ENCODE data around the gene PTCRA.
"Not testable (repeated sequence)": the region's sequence is repeated elsewhere in the genome, so short reads cannot be mapped to it uniquely, and the experiment has no call there.

Gene PTCRA, protein sequence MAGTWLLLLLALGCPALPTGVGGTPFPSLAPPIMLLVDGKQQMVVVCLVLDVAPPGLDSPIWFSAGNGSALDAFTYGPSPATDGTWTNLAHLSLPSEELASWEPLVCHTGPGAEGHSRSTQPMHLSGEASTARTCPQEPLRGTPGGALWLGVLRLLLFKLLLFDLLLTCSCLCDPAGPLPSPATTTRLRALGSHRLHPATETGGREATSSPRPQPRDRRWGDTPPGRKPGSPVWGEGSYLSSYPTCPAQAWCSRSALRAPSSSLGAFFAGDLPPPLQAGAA

DNA sequence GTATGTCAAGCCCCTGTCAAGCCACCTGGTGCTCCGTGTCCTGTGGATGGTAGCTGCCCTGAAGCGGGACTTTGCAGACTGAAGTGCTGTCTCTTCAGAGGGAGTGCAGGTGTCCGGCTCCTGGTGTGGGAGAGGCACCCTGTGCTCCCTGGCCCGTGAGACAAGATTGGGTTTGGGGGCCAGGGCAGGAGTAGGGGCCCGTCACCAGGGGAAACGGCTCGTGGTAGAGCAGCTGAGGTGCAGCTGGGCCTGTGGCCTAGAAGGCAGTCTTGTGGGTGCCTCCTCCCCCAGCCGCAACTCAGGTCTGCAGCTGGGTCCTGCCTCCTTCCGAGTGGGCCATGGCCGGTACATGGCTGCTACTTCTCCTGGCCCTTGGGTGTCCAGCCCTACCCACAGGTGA is at the start of gene PTCRA:
Gene PTCRA, plus strand, starts transcription at position 322 of the 400 bp plus-strand sequence. Its CDS starts 17 bp downstream, at position 339.
- in situ Hi-C loops (cut with MboI; ENCODE audit: low pct_unique_long_range_greater_than_20kb, low sequenced_read_pairs, unreplicated experiment): no loop called here
- TF ChIP-seq, protein P1, sequence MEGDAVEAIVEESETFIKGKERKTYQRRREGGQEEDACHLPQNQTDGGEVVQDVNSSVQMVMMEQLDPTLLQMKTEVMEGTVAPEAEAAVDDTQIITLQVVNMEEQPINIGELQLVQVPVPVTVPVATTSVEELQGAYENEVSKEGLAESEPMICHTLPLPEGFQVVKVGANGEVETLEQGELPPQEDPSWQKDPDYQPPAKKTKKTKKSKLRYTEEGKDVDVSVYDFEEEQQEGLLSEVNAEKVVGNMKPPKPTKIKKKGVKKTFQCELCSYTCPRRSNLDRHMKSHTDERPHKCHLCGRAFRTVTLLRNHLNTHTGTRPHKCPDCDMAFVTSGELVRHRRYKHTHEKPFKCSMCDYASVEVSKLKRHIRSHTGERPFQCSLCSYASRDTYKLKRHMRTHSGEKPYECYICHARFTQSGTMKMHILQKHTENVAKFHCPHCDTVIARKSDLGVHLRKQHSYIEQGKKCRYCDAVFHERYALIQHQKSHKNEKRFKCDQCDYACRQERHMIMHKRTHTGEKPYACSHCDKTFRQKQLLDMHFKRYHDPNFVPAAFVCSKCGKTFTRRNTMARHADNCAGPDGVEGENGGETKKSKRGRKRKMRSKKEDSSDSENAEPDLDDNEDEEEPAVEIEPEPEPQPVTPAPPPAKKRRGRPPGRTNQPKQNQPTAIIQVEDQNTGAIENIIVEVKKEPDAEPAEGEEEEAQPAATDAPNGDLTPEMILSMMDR (IDR thresholded peaks at IDR 0.05; ENCODE audit: extremely low read depth, insufficient read depth, missing control alignments): no peak
- DNase-seq (ENCODE audit: low spot score): peak; percentile 50

DNA sequence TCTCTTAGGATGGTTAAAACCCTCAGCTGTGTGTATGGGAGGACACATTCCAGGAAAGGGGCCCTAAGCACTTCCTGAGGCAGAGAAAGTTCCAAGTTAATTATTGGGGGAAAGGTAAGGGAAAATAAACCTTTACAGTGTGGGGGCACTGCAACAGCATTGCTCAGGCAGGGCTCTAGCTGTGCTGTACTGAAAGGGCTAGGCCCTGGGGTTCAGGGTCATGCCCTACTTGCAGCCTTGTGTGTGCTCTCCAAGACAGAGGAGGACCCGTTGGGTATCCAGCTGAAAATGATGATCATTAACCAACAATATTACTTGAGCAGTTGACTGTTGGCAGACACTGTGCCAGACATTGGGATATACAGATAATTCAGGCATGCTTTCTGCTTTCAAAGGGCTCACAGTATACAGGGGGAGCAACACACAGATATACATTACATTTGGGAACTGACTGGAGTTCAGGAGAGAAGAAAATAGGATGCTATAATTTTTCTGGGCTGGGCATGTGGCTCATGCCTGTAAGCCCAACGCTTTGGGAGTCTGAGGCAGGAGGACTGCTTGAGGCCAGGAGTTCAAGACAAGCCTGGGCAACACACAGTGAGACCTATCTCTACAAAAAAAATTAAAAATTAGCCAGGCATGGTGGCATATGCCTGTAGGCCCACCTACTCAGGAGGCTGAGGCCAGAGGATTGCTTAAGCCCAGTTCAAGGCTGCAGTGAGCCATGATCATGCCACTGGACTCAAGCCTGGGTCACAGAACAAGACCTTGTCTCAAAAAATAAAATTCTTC is 45.5 kb upstream of the PTCRA start:
- TF ChIP-seq, protein P1 (IDR thresholded peaks at IDR 0.05; ENCODE audit: extremely low read depth, insufficient read depth, missing control alignments): no peak
- in situ Hi-C loops (cut with MboI; ENCODE audit: low pct_unique_long_range_greater_than_20kb, low sequenced_read_pairs, unreplicated experiment): no loop called here
- no peak for DNase-seq (ENCODE audit: low spot score)

DNA sequence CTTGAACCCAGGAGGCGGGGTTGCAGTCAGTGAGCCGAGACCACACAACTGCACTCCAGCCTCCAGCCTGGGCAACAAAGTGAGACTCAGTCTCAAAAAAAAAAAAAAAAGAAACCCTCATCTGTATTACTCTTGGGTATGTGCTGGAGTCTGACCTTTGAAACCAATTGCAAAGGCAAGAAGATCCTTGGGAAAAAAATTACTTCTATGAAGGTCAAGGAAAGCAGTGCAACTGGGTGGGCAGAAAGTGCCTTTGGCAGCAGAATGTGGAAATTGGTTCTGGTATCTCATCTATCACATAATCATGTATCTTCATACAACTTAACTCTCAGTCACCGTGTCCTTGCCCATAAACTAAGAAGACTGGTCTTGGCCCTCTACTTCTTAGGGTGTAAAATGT is 44.1 kb upstream of the PTCRA start:
- in situ Hi-C loops (cut with MboI; ENCODE audit: low pct_unique_long_range_greater_than_20kb, low sequenced_read_pairs, unreplicated experiment): no loop called here
- TF ChIP-seq, protein P1 (IDR thresholded peaks at IDR 0.05; ENCODE audit: extremely low read depth, insufficient read depth, missing control alignments): no peak
- DNase-seq (ENCODE audit: low spot score): no peak

DNA sequence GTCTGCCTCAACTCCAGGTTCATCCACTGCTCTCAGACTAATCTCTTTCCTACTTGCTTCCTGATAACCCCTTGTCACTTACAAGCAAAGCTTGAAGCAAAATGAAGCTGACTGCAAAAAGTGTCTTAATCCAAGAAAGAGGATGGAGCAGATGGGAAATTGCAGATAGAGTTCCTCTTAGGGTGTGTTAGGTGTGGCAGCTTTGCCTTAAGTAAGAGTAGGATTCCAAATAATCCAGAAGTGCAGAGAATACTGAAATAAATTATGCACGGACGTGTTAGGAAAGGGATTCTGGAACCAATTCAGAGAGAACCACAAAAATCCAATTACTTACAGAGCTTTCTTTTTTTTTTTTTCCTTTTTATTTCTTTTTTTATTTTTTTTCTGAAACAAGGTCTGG is 42.5 kb upstream of the PTCRA start:
- DNase-seq (ENCODE audit: low spot score): no peak
- TF ChIP-seq, protein P1 (IDR thresholded peaks at IDR 0.05; ENCODE audit: extremely low read depth, insufficient read depth, missing control alignments): no peak
- in situ Hi-C loops (cut with MboI; ENCODE audit: low pct_unique_long_range_greater_than_20kb, low sequenced_read_pairs, unreplicated experiment): no loop called here

DNA sequence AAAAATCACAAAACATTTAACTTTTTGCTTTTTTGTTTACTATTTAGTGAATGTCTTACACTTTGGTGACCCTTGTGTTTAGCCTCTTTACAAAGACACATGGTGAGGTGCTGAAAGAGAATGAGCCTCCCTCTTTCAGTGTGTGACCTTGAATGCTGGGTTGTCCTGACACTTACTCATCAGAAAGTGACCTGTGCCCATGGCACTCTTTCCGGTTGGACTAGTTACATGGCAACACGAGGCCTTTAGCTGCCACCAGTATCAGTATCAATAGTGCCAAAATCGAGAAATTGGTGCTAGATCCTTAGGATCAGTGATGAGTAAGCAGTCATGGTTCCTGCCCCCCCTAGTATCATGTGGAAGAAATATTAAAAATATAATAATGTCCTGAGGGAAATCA is 38.2 kb upstream of the PTCRA start:
- TF ChIP-seq, protein P1 (IDR thresholded peaks at IDR 0.05; ENCODE audit: extremely low read depth, insufficient read depth, missing control alignments): no peak
- in situ Hi-C loops (cut with MboI; ENCODE audit: low pct_unique_long_range_greater_than_20kb, low sequenced_read_pairs, unreplicated experiment): loop anchor here (5.0 kb wide), 1 partner anchor 215 kb away; no protein-coding TSS in a partner anchor
- no peak for DNase-seq (ENCODE audit: low spot score)

DNA sequence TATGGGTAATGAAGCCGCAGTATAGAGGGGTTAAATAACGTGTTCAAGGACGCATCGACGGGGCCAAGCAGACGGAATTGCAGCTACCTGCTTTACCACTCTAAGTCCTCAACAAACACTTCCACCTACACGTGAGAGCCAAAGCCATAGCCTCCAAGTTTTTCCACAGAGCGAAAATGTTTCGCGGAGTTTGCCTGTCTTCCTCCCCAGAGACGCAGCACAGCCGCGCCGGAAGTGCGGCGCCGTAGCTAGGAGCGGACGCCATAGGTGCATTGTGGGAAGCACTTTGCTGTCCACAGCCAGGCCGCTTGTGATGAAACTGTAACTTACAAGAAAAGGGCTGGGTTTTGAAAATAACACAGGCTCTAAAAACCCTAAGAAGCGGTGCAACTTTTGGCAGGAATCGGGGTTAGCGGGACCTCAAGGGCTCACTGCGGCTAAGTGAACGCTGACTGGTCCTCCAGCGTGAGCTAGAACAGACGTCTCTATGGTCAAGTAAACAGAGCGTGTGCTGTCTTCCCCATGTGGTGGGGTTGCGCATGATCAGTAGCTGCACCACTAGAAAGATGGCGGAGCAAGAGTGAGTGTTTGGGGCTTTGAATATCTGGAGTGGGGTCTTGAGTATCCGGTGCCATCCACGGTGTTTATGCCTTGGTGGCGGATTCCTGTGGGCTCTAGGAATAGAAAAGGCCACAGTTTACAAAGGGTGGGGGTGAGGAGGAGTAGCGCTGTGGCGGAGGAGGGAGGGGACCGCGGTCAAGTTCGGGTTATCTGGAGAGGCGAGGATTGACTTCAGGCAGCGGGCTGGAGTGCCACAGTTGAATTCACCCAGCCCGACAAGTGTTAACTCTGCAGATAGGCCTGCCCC is 36.2 kb upstream of the PTCRA start, which contains the start of gene RPL7L1:
Gene RPL7L1, plus strand, starts transcription at position 245 of the 868 bp plus-strand sequence. Its CDS starts 295 bp downstream, at position 540.
- in situ Hi-C loops (cut with MboI; ENCODE audit: low pct_unique_long_range_greater_than_20kb, low sequenced_read_pairs, unreplicated experiment): loop anchor here (5.0 kb wide), 1 partner anchor 217 kb away; no protein-coding TSS in a partner anchor
- peak; percentile 78 for DNase-seq (ENCODE audit: low spot score)
- TF ChIP-seq, protein P1 (IDR thresholded peaks at IDR 0.05; ENCODE audit: extremely low read depth, insufficient read depth, missing control alignments): no peak

DNA sequence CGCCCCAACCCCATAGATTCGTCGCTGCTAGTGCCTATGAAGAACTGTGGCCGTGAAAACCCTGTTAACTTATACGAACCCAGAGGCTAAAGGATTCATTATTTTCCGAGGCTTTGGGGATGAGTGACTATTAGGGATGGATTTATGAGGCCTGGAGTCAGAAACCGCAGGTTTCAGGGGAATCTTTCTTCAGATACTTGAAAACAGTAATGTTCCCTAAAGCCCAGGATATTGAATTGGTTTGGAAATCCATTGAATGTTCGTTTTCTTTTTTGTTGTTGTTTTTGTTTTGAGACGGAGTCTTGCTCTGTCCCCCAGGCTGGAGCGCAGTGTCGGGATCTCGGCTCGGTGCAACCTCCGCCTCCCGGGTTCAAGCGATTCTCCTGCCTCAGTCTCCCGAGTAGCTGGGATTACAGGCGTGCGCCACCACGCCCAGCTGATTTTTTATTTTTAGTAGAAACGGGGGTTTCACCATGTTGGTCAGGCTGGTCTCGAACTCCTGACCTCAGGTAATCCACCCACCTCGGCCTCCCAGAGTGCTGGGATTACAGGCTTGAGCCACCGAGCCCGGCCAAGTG is 35.5 kb upstream of the PTCRA start:
- in situ Hi-C loops (cut with MboI; ENCODE audit: low pct_unique_long_range_greater_than_20kb, low sequenced_read_pairs, unreplicated experiment); DNase-seq (ENCODE audit: low spot score): not testable (repeated sequence)

DNA sequence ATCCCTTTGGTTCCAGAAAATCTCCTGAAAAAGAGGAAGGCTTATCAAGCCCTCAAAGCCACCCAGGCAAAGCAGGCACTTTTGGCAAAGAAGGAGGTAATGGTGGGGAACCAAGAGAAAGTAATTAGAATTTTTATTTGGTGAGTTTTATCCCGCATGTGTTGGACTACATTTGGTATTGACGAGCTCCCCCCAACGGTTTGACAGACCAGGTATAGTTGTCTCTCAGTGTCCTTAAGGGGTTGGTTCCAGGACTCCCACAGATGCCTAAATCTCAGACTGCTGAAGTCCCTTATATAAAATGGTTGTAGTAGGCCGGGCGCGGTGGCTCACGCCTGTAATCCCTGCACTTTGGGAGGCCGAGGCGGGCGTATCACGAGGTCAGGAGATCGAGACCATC is 35.0 kb upstream of the PTCRA start:
- DNase-seq (ENCODE audit: low spot score); in situ Hi-C loops (cut with MboI; ENCODE audit: low pct_unique_long_range_greater_than_20kb, low sequenced_read_pairs, unreplicated experiment): not testable (repeated sequence)

All from GM13977 (cell line).